Ishikawa (cell line): ENCODE results near the gene SLC52A3.

ENCODE experiments used
- CEBPB ChIP-seq: IDR thresholded peaks from 2 replicates; pipeline ENCODE4 v1.6.1; 2012
- CREB1 ChIP-seq: IDR thresholded peaks from 2 replicates; pipeline ENCODE4 v1.6.1; 2012; ENCODE audit warnings: low read depth
- EGR1 ChIP-seq: IDR thresholded peaks from 2 replicates; pipeline ENCODE4 v1.6.1; 2012
- EP300 ChIP-seq: IDR thresholded peaks from 2 replicates; pipeline ENCODE4 v1.6.1; 2012; ENCODE audit warnings: borderline replicate concordance
- RAD21 ChIP-seq: IDR thresholded peaks from 2 replicates; pipeline ENCODE4 v1.6.1; 2012; ENCODE audit warnings: low read depth
- REST ChIP-seq: IDR thresholded peaks from 2 replicates; pipeline ENCODE4 v1.6.1; 2012; ENCODE audit warnings: low read depth, mild to moderate bottlenecking
- TAF1 ChIP-seq: IDR thresholded peaks from 2 replicates; pipeline ENCODE4 v1.6.1; 2012; ENCODE audit warnings: low read depth, mild to moderate bottlenecking
- USF1 ChIP-seq: IDR thresholded peaks from 2 replicates; pipeline ENCODE4 v1.6.1; 2012
- YY1 ChIP-seq: IDR thresholded peaks from 2 replicates; pipeline ENCODE4 v1.6.1; 2012; ENCODE audit warnings: low read depth

GRCh38 chr20:766906-767305 lies 1.4 kb downstream of the SLC52A3 start:
- TF ChIP-seq REST, result no peak
- TF ChIP-seq EGR1, result no peak
- TF ChIP-seq EP300, result no peak
- TF ChIP-seq CEBPB, result no peak
- no peak for TF ChIP-seq USF1
- TF ChIP-seq TAF1, result no peak
- no peak for TF ChIP-seq CREB1
- no peak for TF ChIP-seq RAD21
- no peak for TF ChIP-seq YY1
